Measurements from ENCODE around the gene THSD4. TPM values are rescaled to one million over a fixed set of nuclear protein-coding genes. Genes with fewer than 3 reads are reported as not detected.

The THSD4 gene
- polyA plus RNA-seq, 1 donor from 2014 or later: 0.46 TPM

DNA sequence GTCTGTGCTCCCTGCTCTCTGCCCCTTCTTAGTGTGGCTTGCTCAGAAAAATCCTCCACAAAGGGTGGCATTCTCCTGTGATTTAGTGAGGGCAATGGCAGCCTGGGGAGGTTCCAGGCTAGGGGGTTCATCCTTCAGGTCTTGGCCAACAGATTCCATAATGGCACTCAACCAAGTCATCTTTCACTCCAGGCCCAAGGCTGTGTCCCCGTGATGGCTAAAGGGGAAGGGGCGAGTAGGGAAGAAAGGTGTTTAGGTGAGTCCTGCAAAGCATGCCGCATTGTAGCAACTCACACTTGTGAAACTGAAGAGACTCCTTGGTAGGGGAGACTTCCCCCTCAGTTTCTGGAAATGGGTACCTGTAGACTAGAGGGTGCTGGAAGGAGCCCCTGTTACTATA lies 105.6 kb downstream of the THSD4 start:
- H3K9me2 ChIP-seq (ENCODE audit: insufficient read depth, low read length): no peaks in the 10 kb centered on the region
- H3K36me3 ChIP-seq (ENCODE audit: insufficient read depth, low read length): no peaks in the 10 kb centered on the region
- H3K4me2 ChIP-seq (ENCODE audit: low read length): no peak overlapping the region
- H3F3A ChIP-seq (ENCODE audit: insufficient read depth, low read length, poor library complexity, severe bottlenecking): no peaks in the 10 kb centered on the region
- H3K9ac ChIP-seq (ENCODE audit: low read length): no peak overlapping the region
- no peak overlapping the region for H3K27ac ChIP-seq (ENCODE audit: low read length)
- no peak overlapping the region for H3K4me3 ChIP-seq (ENCODE audit: low read length)
- no peaks in the 10 kb centered on the region for H3K27me3 ChIP-seq (ENCODE audit: insufficient read depth, low read depth, low read length)
- no peak overlapping the region for H2AFZ ChIP-seq (ENCODE audit: low read depth, low read length)
- no peaks in the 10 kb centered on the region for H3K9me3 ChIP-seq (ENCODE audit: low read length)
- H4K20me1 ChIP-seq (ENCODE audit: insufficient read depth): no peaks in the 10 kb centered on the region
- H3K79me2 ChIP-seq (replicated peaks; ENCODE audit: insufficient read depth, low read length): no peaks in the 10 kb centered on the region
- TF ChIP-seq, protein P1, sequence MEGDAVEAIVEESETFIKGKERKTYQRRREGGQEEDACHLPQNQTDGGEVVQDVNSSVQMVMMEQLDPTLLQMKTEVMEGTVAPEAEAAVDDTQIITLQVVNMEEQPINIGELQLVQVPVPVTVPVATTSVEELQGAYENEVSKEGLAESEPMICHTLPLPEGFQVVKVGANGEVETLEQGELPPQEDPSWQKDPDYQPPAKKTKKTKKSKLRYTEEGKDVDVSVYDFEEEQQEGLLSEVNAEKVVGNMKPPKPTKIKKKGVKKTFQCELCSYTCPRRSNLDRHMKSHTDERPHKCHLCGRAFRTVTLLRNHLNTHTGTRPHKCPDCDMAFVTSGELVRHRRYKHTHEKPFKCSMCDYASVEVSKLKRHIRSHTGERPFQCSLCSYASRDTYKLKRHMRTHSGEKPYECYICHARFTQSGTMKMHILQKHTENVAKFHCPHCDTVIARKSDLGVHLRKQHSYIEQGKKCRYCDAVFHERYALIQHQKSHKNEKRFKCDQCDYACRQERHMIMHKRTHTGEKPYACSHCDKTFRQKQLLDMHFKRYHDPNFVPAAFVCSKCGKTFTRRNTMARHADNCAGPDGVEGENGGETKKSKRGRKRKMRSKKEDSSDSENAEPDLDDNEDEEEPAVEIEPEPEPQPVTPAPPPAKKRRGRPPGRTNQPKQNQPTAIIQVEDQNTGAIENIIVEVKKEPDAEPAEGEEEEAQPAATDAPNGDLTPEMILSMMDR (IDR thresholded peaks at IDR 0.05; ENCODE audit: poor library complexity, severe bottlenecking): no peak
- TF ChIP-seq EP300 (conservative IDR thresholded peaks at IDR 0.05; ENCODE audit: poor library complexity, severe bottlenecking) (no peak), EZH2 (IDR thresholded peaks at IDR 0.05; ENCODE audit: borderline replicate concordance, insufficient read depth, low read length, poor library complexity, severe bottlenecking) (no peak), POLR2AphosphoS5 (IDR thresholded peaks at IDR 0.05) (no peak), RAD21 (conservative IDR thresholded peaks at IDR 0.05) (no peak), MXI1 (conservative IDR thresholded peaks at IDR 0.05; ENCODE audit: poor library complexity, severe bottlenecking) (no peak), TAF1 (IDR thresholded peaks at IDR 0.05; ENCODE audit: low read depth) (no peak), SMC3 (conservative IDR thresholded peaks at IDR 0.05; ENCODE audit: poor library complexity) (no peak)
- TF ChIP-seq, protein P2, sequence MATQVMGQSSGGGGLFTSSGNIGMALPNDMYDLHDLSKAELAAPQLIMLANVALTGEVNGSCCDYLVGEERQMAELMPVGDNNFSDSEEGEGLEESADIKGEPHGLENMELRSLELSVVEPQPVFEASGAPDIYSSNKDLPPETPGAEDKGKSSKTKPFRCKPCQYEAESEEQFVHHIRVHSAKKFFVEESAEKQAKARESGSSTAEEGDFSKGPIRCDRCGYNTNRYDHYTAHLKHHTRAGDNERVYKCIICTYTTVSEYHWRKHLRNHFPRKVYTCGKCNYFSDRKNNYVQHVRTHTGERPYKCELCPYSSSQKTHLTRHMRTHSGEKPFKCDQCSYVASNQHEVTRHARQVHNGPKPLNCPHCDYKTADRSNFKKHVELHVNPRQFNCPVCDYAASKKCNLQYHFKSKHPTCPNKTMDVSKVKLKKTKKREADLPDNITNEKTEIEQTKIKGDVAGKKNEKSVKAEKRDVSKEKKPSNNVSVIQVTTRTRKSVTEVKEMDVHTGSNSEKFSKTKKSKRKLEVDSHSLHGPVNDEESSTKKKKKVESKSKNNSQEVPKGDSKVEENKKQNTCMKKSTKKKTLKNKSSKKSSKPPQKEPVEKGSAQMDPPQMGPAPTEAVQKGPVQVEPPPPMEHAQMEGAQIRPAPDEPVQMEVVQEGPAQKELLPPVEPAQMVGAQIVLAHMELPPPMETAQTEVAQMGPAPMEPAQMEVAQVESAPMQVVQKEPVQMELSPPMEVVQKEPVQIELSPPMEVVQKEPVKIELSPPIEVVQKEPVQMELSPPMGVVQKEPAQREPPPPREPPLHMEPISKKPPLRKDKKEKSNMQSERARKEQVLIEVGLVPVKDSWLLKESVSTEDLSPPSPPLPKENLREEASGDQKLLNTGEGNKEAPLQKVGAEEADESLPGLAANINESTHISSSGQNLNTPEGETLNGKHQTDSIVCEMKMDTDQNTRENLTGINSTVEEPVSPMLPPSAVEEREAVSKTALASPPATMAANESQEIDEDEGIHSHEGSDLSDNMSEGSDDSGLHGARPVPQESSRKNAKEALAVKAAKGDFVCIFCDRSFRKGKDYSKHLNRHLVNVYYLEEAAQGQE (IDR thresholded peaks at IDR 0.05; ENCODE audit: borderline replicate concordance): no peak

- no peak for TF ChIP-seq RAD21 (conservative IDR thresholded peaks at IDR 0.05)
- no peak for TF ChIP-seq TAF1 (IDR thresholded peaks at IDR 0.05; ENCODE audit: low read depth)
- TF ChIP-seq POLR2AphosphoS5 (IDR thresholded peaks at IDR 0.05): no peak
- TF ChIP-seq, protein P2 (IDR thresholded peaks at IDR 0.05; ENCODE audit: borderline replicate concordance): no peak
- no peak for TF ChIP-seq SMC3 (conservative IDR thresholded peaks at IDR 0.05; ENCODE audit: poor library complexity)
- TF ChIP-seq EP300 (conservative IDR thresholded peaks at IDR 0.05; ENCODE audit: poor library complexity, severe bottlenecking): no peak
- TF ChIP-seq, protein P1 (IDR thresholded peaks at IDR 0.05; ENCODE audit: poor library complexity, severe bottlenecking): no peak
- no peak for TF ChIP-seq EZH2 (IDR thresholded peaks at IDR 0.05; ENCODE audit: borderline replicate concordance, insufficient read depth, low read length, poor library complexity, severe bottlenecking)
- no peak for TF ChIP-seq MXI1 (conservative IDR thresholded peaks at IDR 0.05; ENCODE audit: poor library complexity, severe bottlenecking)
- Histone ChIP-seq H3K36me3 (ENCODE audit: insufficient read depth, low read length) (no peaks in the 10 kb centered on the region), H3K79me2 (replicated peaks; ENCODE audit: insufficient read depth, low read length) (no peaks in the 10 kb centered on the region), H3K9me2 (ENCODE audit: insufficient read depth, low read length) (no peaks in the 10 kb centered on the region), H3K27ac (ENCODE audit: low read length) (no peak overlapping the region), H3K4me2 (ENCODE audit: low read length) (no peak overlapping the region), H4K20me1 (ENCODE audit: insufficient read depth) (no peaks in the 10 kb centered on the region), H3K4me3 (ENCODE audit: low read length) (no peak overlapping the region), H3K9ac (ENCODE audit: low read length) (no peak overlapping the region), H3F3A (ENCODE audit: insufficient read depth, low read length, poor library complexity, severe bottlenecking) (no peaks in the 10 kb centered on the region), H3K9me3 (ENCODE audit: low read length) (no peaks in the 10 kb centered on the region), H2AFZ (ENCODE audit: low read depth, low read length) (no peak overlapping the region), H3K27me3 (ENCODE audit: insufficient read depth, low read depth, low read length) (no peaks in the 10 kb centered on the region)
Observed at GRCh38 chr15:71221417-71221816, 106.1 kb downstream of the THSD4 start.

All from neural cell (in vitro differentiated cells).